Panc1 (cell line): ENCODE measurements around the gene KIF2A. TPM values are rescaled to one million over a fixed set of nuclear protein-coding genes. Genes with fewer than 3 reads are reported as not detected.

ENCODE experiments used
- ATAC-seq: fragments of 200-7000 bp; cut with Tn5 transposase; 2 replicates; pipeline ENCODE4 v1.9.1; 2020; ENCODE audit warnings: mild to moderate bottlenecking, moderate library complexity
- BruUV-seq: library from RNA; stranded (reverse); fragments of 400-500 nt; replicated peaks from 2 replicates; lab custom pipeline; 2021; lab: Mats Ljungman, UMichigan
- CTCF ChIA-PET: fragments of 300-600 bp; sonication (Branson Sonifier 250); formaldehyde crosslinking; loops from one replicate; lab custom pipeline; 2022; ENCODE audit warnings: antibody characterized with exemption; lab: Charles Lee
- POLR2A ChIA-PET: fragments of 300-600 bp; sonication (Branson Sonifier 250); formaldehyde crosslinking; loops from one replicate; lab custom pipeline; 2022; ENCODE audit warnings: antibody characterized with exemption; lab: Charles Lee
- DNase-seq: peaks from one replicate; pipeline ENCODE4 v3.0.0-alpha.2; 2010; ENCODE audit warnings: low read depth, low spot score
- H3K27ac ChIP-seq: 2 replicates; pipeline ENCODE4 v1.5.1; 2011; ENCODE audit warnings: mild to moderate bottlenecking, low read length, inconsistent platforms
- H3K27me3 ChIP-seq: fragments of 200-500 bp; sonication (Bioruptor generic); 2 replicates; pipeline ENCODE4 v1.6.0; 2014; ENCODE audit warnings: low read length, inconsistent platforms; ENCODE audit not compliant: control insufficient read depth, insufficient read depth
- H3K36me3 ChIP-seq: fragments of 200-500 bp; sonication (Bioruptor generic); 2 replicates; pipeline ENCODE4 v1.5.1; 2014; ENCODE audit warnings: inconsistent platforms, mild to moderate bottlenecking, low read length, moderate library complexity; ENCODE audit not compliant: control insufficient read depth, insufficient read depth
- H3K4me1 ChIP-seq: 2 replicates; pipeline ENCODE4 v1.5.1; 2011; ENCODE audit warnings: inconsistent platforms, mild to moderate bottlenecking, low read length, moderate library complexity; ENCODE audit not compliant: control insufficient read depth, insufficient read depth
- H3K4me3 ChIP-seq, 2 experiments: 2 replicates each; pipeline ENCODE4 v1.5.1; 2011 to 2012; ENCODE audit warnings: low read depth in 2 of 2, low read length in 2 of 2, mild to moderate bottlenecking in 2 of 2, inconsistent platforms in 1 of 2, moderate library complexity in 1 of 2
- H3K9me3 ChIP-seq: fragments of 200-500 bp; sonication (Bioruptor generic); 2 replicates; pipeline ENCODE4 v1.5.1; 2014; ENCODE audit warnings: low read depth, mild to moderate bottlenecking, inconsistent platforms, low read length, moderate library complexity; ENCODE audit not compliant: control insufficient read depth, insufficient read depth
- POLR2AphosphoS5 ChIP-seq: IDR thresholded peaks from 2 replicates; pipeline ENCODE4 v1.6.1; 2012; ENCODE audit warnings: mild to moderate bottlenecking, low read depth, low read length, moderate library complexity
- SIN3A ChIP-seq: IDR thresholded peaks from 2 replicates; pipeline ENCODE4 v1.6.1; 2012; ENCODE audit warnings: low read depth, mild to moderate bottlenecking, low read length, moderate library complexity, borderline replicate concordance; ENCODE audit not compliant: insufficient read depth
- TCF7L2 ChIP-seq: IDR thresholded peaks from 2 replicates; pipeline ENCODE4 v1.6.1; 2011; ENCODE audit warnings: mild to moderate bottlenecking, low read depth, low read length, inconsistent platforms
- in situ Hi-C: cut with HindIII; loops from 2 replicates; pipeline ENCODE4 v1.10.0; 2016; ENCODE audit warnings: low sequenced_read_pairs, low pct_unique_long_range_greater_than_20kb
- intact Hi-C: fragments of 100-400 bp; cut with micrococcal nuclease; formaldehyde crosslinking; loops from one replicate; pipeline ENCODE4 v1.10.0; 2022; ENCODE audit not compliant: unreplicated experiment
- total RNA-seq: library from RNA; stranded (reverse); gene quantifications from one replicate; pipeline ENCODE4 v1.2.1, GENCODE V29; 2021; ENCODE audit not compliant: unreplicated experiment
- TF ChIP-seq, protein P1 (sequence below), 2 experiments: IDR thresholded peaks; 2 replicates each; pipeline ENCODE4 v1.6.1; 2011 to 2012; ENCODE audit warnings: low read depth in 2 of 2, control low read depth in 1 of 2, low read length in 1 of 2, mild to moderate bottlenecking in 1 of 2, moderate library complexity in 1 of 2; ENCODE audit not compliant: insufficient read depth in 1 of 2
- TF ChIP-seq, protein P2 (sequence below): fragments of 450-650 bp; IDR thresholded peaks from 2 replicates; pipeline ENCODE4 v1.5.1; 2017; ENCODE audit warnings: mild to moderate bottlenecking

Gene KIF2A
- total RNA-seq, 1 experiment from 2014 or later = 58.9 TPM

DNA sequence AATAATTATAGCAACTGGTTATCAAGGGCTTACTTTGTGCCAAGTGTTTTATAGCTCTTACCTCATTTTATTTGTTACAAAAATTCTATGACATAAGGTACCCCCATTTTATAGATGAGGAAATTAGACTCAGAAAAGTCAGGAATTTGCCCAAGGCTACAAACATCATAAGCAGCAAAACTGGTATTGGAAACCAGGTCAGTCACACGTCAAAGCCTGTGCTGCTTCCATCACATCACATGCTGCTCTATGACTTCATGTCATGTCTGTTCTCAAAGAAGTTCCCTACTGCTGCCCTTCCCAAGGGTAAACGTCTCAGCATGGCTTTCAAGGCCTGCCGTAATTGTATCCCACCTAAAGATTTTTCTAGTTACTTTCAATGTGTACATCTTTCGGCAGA is 6.9 kb upstream of the KIF2A start:
- Histone ChIP-seq H3K9me3 (no peaks in the 10 kb centered on the region), H3K27me3 (peaks cover 4% of the 10 kb centered on the region; the same call in 1 of the 2 replicates), H3K4me3 (no peak overlapping the region), H3K36me3 (no peaks in the 10 kb centered on the region), H3K4me1 (no peaks in the 10 kb centered on the region), H3K27ac (no peak overlapping the region)
- POLR2A ChIA-PET = no interaction called here
- in situ Hi-C loops = no loop called here
- intact Hi-C loops = no loop called here
- CTCF ChIA-PET = no interaction called here
- TF ChIP-seq POLR2AphosphoS5 (no peak), TCF7L2 (no peak), SIN3A (no peak)
- TF ChIP-seq, protein P1, sequence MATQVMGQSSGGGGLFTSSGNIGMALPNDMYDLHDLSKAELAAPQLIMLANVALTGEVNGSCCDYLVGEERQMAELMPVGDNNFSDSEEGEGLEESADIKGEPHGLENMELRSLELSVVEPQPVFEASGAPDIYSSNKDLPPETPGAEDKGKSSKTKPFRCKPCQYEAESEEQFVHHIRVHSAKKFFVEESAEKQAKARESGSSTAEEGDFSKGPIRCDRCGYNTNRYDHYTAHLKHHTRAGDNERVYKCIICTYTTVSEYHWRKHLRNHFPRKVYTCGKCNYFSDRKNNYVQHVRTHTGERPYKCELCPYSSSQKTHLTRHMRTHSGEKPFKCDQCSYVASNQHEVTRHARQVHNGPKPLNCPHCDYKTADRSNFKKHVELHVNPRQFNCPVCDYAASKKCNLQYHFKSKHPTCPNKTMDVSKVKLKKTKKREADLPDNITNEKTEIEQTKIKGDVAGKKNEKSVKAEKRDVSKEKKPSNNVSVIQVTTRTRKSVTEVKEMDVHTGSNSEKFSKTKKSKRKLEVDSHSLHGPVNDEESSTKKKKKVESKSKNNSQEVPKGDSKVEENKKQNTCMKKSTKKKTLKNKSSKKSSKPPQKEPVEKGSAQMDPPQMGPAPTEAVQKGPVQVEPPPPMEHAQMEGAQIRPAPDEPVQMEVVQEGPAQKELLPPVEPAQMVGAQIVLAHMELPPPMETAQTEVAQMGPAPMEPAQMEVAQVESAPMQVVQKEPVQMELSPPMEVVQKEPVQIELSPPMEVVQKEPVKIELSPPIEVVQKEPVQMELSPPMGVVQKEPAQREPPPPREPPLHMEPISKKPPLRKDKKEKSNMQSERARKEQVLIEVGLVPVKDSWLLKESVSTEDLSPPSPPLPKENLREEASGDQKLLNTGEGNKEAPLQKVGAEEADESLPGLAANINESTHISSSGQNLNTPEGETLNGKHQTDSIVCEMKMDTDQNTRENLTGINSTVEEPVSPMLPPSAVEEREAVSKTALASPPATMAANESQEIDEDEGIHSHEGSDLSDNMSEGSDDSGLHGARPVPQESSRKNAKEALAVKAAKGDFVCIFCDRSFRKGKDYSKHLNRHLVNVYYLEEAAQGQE (IDR thresholded peaks at IDR 0.05; ENCODE audit: insufficient read depth in 1 of 2, low read depth in 2 of 2, low read length in 1 of 2) = no peak
- TF ChIP-seq, protein P2, sequence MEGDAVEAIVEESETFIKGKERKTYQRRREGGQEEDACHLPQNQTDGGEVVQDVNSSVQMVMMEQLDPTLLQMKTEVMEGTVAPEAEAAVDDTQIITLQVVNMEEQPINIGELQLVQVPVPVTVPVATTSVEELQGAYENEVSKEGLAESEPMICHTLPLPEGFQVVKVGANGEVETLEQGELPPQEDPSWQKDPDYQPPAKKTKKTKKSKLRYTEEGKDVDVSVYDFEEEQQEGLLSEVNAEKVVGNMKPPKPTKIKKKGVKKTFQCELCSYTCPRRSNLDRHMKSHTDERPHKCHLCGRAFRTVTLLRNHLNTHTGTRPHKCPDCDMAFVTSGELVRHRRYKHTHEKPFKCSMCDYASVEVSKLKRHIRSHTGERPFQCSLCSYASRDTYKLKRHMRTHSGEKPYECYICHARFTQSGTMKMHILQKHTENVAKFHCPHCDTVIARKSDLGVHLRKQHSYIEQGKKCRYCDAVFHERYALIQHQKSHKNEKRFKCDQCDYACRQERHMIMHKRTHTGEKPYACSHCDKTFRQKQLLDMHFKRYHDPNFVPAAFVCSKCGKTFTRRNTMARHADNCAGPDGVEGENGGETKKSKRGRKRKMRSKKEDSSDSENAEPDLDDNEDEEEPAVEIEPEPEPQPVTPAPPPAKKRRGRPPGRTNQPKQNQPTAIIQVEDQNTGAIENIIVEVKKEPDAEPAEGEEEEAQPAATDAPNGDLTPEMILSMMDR = no peak
- no peak for ATAC-seq
- BruUV-seq = no TSS peak
- no peak for DNase-seq

DNA sequence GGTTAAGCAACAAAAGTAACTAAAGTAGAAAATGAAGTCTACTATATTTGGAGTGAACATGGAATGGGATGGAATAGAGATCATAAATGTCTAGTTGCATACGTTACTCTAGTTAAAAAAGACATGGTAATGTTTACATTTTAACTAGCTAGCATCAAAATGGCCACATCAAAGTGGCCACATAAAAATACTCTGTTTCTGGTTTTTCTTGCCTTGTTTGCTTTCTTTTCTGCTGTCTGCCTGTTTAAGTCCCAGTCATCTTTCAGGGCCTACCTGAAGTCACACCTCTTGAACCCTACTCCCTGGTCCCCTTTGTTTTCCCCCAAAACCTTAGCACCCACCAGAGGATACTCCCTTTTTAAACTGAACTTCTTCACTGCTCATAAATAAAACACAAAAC is 6.4 kb upstream of the KIF2A start:
- in situ Hi-C loops (no loop called here), intact Hi-C loops (no loop called here)
- TF ChIP-seq SIN3A = no peak
- TF ChIP-seq TCF7L2 = no peak
- no peak for TF ChIP-seq POLR2AphosphoS5
- TF ChIP-seq, protein P1 (IDR thresholded peaks at IDR 0.05; ENCODE audit: insufficient read depth in 1 of 2, low read depth in 2 of 2, low read length in 1 of 2) = no peak
- TF ChIP-seq, protein P2 = no peak
- DNase-seq (no peak), ATAC-seq (no peak)
- H3K4me3 ChIP-seq = no peak overlapping the region
- ChIA-PET POLR2A (no interaction called here), CTCF (no interaction called here)
- no peaks in the 10 kb centered on the region for H3K4me1 ChIP-seq
- BruUV-seq = no TSS peak
- no peaks in the 10 kb centered on the region for H3K36me3 ChIP-seq
- no peak overlapping the region for H3K27ac ChIP-seq
- peaks cover 4% of the 10 kb centered on the region; the same call in 1 of the 2 replicates for H3K27me3 ChIP-seq
- no peaks in the 10 kb centered on the region for H3K9me3 ChIP-seq
